NCI-H187 (cell line): ENCODE data around the gene RAET1L.
"Not testable (repeated sequence)": the region's sequence is repeated elsewhere in the genome, so short reads cannot be mapped to it uniquely, and the experiment has no call there.

ENCODE experiments used
- DNase-seq, 2 experiments: peaks; one replicate each; lab custom pipeline; 2025; lab: John Stamatoyannopoulos, UW

RAET1L gene

DNA sequence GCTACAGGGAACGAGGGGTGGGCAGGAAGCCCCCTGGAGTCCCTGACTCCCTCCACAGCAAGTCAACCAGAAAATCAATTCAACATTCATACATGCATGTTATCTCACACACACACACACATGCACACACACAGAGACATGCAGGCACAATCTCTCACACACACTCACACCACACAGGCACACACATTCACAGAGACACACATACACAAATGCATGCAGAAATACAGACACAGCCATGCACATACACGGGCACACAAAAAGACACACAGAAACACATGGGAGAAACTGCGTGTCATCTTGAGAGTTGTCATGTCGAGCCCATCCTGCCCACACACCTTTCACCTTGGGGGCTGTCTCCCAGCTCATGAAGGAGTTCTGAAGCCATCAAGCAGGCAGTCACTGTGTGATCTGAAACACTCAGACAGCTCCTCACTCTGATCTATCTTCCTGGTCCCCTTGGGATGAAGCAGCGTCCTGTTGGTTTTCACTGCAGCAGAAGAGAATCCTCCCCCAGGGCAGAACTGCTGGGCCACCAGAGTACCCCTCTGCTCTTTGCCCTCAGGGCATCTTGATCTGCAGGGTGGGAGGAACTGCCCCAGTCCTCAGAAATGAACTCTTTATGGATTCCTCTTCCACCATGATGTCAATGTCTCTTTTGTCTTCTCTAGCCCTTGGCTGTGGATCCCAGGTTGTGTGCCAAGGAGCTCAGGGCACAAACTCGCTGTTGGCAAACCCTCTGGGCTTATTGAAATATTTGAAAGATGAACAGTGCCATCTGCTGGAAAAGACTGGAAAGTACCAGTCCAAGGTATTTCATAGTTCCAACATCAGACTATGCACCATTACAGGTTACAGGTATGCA lies 8.8 kb downstream of the RAET1L start:
- peak; percentile 30 to 32 for DNase-seq

GRCh38 chr6:150015281-150016001 lies 9.9 kb downstream of the RAET1L start:
- DNase-seq = not testable (repeated sequence)

DNA sequence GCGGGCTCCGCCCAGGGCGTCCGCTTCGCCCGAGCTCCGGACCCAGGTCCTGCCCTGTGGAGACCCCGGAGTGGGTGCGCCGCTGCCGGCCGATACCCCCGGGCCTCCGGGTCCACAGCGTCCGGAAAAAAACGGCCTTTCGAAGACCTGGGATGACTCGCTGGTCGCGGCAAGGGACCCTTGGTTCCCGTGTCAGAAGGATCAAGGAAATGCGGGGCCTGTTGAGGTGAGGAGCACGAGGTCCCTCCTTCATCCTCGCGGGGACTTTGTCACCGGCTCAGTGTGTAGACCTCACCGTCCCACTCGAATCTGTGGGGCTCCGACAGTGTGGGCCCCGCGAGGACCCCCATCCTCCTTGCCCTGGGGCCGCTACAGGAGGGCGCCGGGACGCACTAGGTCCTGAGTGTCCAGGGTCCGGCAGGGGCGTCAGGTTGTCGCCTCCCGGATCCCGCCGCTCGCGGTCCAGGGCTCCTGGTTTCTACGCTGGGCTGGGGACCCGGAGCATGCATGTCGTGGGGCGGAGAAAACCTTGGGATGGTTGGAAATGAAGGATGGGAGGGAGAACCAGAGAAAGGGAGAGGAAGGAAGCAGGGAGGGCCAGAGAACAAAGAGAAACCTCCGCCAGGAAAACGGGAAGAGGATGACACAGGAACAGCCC lies 10.6 kb downstream of the RAET1L start:
- not testable (repeated sequence) for DNase-seq

- not testable (repeated sequence) for DNase-seq
Measured at GRCh38 chr6:150013785-150014622, 11.3 kb downstream of the RAET1L start.

DNA sequence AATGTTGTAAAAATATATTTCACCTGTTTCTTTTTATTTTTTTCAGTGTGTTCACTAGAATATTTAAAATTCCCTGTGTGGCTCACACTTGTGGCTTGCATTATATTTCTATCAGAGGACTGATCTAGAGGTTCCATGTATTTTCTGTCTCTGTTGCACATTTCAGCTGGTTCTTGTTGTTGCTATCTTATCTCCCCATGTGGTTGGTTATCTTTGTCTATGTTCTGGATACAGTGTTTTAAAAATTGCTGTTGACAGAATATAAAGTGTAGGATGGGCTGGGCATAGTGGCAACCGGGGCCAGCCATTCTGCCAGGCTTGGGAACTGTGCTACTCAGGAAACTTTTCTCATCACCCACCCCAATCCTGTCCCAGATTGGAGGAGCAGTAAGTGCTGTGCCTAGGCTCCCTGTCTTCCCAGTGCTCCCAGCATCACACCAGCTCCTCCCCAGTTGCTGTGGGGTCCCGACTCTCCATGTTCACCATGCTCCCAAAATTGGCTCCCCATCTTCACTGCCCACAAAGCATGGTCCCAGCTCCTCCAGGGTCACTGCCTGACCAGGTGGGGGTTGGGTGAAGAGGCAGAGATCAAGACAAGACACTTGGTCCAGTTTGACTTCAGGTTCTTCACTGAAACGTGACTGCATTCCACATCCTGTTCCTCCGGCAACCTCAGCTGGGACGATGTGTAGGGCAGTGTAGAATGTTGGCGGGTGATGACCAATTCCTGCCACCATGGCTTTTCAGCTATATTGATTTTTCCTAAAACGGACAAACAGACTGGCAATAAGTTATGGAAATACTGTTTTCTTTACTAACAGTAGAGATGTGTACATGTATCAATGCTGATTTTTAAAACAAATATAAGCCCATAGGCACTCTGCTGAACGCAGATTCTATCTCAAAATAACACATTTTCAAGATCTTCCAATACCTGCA lies 12.2 kb downstream of the RAET1L start:
- not testable (repeated sequence) for DNase-seq

GRCh38 chr6:150008588-150008987 lies 16.7 kb downstream of the RAET1L start:
- no peak for DNase-seq

GRCh38 chr6:150006961-150007464 lies 18.3 kb downstream of the RAET1L start:
- no peak for DNase-seq

GRCh38 chr6:150005761-150006651 lies 19.3 kb downstream of the RAET1L start:
- DNase-seq = no peak

- peak; percentile 76 to 84 for DNase-seq
Measured at GRCh38 chr6:150004783-150005717, 20.3 kb downstream of the RAET1L start.

GRCh38 chr6:150004101-150004782 lies 21.1 kb downstream of the RAET1L start:
- DNase-seq = no peak

- DNase-seq = not testable (repeated sequence)
Measured at GRCh38 chr6:150003599-150003998, 21.7 kb downstream of the RAET1L start.

- no peak for DNase-seq
Measured at GRCh38 chr6:150002710-150003109, 22.6 kb downstream of the RAET1L start.

- DNase-seq = no peak
Measured at GRCh38 chr6:150001295-150002008, 23.9 kb downstream of the RAET1L start.

DNA sequence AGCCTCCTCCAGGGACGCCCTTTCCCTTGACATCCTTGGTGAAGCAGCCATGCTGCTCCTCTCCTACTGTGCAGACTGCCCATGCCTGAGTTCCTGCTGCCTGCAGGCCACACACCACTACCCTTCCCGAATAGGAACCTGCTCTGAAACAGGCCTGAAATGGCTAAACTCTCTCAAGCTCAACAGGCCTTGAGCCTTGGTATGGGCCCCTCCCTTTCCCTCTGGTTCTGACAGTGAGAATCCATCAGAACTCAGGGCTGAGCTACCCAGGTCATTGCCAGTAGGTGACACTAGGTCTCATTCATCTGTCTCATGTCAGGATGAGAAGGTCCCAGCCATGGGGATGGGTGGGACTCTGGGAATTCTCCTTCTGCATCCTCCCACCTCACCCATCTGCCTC lies 25.7 kb downstream of the RAET1L start:
- DNase-seq = no peak

- no peak for DNase-seq
Measured at GRCh38 chr6:149995971-149996370, 29.4 kb downstream of the RAET1L start.

DNA sequence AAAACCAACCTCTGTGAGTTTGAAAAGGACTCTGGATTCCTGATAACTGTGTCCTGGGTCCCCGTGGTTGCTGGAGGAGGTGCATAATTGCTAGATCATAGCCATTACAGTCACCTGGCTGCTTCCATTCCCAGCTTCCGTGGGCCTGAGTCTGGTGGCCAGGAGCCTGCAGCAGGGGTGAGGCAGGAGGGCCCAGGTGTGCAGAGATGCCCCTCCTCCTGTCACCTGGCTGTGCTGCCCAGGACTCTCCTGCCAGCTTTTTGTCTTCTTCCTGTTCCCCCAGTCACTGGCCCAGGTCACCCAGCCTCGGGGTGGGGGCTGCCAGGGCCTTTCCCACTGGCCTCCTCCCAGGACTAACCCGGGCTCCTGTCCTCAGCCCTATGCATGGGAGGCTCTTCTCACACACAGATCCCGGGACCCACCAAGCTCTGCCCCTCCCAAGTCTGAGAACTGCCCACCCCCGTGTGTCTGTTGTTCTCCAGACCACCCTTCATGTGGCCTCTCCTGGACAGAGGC lies 30.0 kb downstream of the RAET1L start:
- DNase-seq = no peak

DNA sequence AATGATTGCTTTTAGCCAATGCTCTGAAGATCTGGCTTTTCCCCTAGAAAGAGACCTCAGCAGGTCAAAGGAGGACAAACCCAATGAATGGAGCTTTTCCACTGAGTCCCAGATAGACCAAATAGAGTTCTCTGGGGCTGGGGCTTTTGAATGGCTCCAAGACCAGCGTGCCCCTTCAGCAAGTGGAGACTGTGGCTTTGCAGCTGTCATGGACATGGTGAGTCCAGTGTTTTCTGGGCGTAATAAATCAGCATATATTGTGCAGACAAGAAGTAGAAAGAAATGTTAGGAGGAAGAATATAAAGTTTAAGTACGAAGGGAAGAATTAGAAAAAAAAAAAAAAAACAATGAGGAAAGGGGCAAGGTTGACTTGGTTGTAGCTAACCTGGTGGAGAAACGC lies 33.5 kb downstream of the RAET1L start:
- no peak for DNase-seq
